MG63 (cell line): ENCODE data around the gene ODF2. TPM values are rescaled to one million over a fixed set of nuclear protein-coding genes. Genes with fewer than 3 reads are reported as not detected.
"Not testable (repeated sequence)": the region's sequence is repeated elsewhere in the genome, so short reads cannot be mapped to it uniquely, and the experiment has no call there.

Experiments used
- DNase-seq: peaks from one replicate; pipeline ENCODE4 v3.0.0-alpha.2; 2020
- H3K27me3 ChIP-seq: fragments of 250-450 bp; sonication (Bioruptor Pico); 2 replicates; pipeline ENCODE4 v1.5.1; 2020; ENCODE audit warnings: mild to moderate bottlenecking, moderate library complexity
- H3K36me3 ChIP-seq: fragments of 250-450 bp; sonication (Bioruptor Pico); 2 replicates; pipeline ENCODE4 v1.5.1; 2020; ENCODE audit warnings: mild to moderate bottlenecking, moderate library complexity
- H3K4me3 ChIP-seq: fragments of 250-450 bp; sonication (Bioruptor Pico); 2 replicates; pipeline ENCODE4 v1.5.1; 2020; ENCODE audit warnings: mild to moderate bottlenecking, moderate library complexity
- H3K9me3 ChIP-seq: fragments of 250-450 bp; sonication (Bioruptor Pico); 2 replicates; pipeline ENCODE4 v1.5.1; 2020; ENCODE audit warnings: mild to moderate bottlenecking, moderate library complexity
- total RNA-seq: library from RNA; depleted of rRNA; stranded (reverse); fragments of >200 nt; shearing (Covaris generic); gene quantifications from 2 replicates; pipeline ENCODE4 v1.2.3, GENCODE V29; 2014; ENCODE audit warnings: low replicate concordance; rRNA removed

The ODF2 gene
- total RNA-seq = 28.3 and 46.9 TPM in 2 replicates

DNA sequence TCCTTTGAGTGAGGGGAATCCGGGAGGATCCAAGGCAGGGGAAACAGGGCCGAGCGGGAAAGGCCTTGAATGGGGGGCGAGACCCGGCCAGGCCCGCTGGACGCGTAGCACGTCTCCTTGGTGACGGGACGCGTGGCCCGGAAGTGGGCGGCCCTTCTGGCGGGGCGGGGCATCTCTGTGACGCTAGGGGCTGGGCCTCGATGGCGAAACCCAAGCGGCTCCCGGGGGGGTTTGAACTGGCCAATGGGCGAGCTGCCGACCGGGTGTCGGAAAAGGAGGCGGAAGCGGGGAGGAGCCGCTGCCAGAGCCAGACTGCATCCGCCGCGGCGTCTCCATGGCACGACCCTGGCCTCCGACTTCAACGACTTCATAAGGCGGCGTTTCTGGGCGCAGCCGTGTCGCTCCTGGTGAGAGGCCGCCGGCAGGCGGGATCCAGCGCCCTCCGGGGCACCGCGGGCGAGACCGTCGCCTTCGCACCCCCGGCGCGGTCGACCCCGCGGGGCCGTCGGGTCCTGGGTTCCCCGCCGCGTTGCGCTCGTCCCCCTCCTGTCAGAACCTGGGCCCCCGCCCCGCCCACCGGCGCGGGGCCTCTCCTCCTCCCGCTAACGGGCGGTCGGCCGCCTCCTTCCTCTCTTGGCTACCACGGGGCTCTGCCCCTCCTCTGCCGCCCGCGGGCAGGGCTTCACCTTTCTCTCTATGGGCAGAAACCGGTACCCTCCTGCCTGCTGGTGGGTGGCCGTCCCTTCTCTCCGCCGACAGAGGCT, at the start of gene ODF2:
TSS of gene ODF2 (plus strand) at position 158 of the 764 bp plus-strand sequence. CDS start at position 244, 86 bp downstream.
- H3K27me3 ChIP-seq = no peaks in the 10 kb centered on the region
- peaks cover 5% of the 10 kb centered on the region for H3K36me3 ChIP-seq
- H3K4me3 ChIP-seq = peak within 1 kb of the TSS; percentile 78
- DNase-seq = peak; percentile 97
- no peaks in the 10 kb centered on the region for H3K9me3 ChIP-seq

DNA sequence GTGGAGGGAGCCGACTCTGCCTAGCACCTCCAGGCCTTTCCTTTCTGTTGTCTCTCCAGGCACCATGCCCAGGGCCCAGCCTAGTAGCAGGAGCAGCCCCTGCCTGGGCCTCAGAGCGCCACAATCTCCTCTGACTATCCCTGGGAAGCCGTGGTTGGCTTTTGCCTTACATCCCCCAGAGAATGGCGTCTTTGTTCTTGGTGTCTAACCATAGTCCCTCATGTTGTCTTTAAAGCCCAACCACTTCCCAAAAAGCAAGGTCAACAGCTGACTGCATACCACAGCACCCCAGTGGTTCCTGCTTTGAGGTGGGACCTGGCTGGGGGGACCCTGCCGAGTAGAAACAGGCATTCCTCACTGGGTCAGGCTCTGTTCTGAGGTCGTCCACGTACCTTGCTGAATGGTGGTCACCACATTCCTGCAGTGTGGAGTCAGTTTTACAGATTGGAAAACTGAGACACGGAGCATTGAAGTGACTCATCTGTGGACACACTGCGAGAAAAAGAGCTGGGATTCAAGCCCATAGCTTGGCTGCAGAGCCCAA, 48.9 kb upstream of the ODF2 start:
- no peaks in the 10 kb centered on the region for H3K9me3 ChIP-seq
- DNase-seq = no peak
- H3K4me3 ChIP-seq = no peak overlapping the region
- H3K36me3 ChIP-seq = no peaks in the 10 kb centered on the region
- no peaks in the 10 kb centered on the region for H3K27me3 ChIP-seq

DNA sequence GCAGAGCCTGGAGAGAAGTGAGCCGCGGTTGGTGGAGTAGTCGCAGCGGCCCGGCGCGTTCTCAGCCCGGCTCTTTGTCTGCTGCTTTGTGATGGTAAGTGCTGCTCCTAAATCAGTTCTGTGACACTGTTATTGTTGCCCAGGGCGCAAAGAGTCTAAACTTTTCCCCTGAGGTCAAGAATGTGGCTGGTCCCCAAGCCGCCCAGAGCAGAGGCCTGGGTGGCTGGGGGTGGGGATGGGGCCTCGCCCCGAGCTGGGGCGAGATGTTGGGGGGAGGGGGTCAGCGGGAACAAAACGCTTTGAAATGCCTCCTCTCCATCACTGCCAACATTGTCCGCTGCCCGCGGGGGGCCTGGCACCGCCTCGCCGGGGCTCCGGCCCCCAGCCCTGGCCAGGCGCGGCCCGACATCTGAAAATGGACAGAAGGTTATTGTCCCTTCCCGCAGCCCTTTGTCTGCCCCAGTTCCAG, 46.8 kb upstream of the ODF2 start:
- Histone ChIP-seq H3K36me3 (no peaks in the 10 kb centered on the region), H3K27me3 (no peaks in the 10 kb centered on the region), H3K9me3 (no peaks in the 10 kb centered on the region), H3K4me3 (no peak overlapping the region)
- DNase-seq = no peak

DNA sequence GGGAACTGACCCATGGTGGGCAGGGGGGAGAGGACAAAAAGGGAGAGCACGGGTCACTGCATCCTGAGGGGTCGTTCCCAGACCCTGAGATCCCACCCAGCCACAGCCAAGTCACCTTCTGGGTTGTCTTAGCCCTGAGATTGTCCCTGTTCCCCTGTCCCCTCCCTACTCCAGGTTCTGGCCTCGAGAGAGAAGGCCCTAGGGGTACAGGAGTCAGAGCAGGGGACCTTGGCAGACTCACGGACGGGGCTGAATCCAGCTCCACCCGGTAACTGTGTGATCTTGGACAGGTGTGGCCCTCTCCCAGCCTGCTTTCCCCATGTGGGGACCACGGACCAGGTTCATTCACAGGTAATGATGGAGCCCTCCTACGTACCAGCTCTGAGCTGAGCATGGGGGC, 46.4 kb upstream of the ODF2 start:
- H3K27me3 ChIP-seq = no peaks in the 10 kb centered on the region
- H3K36me3 ChIP-seq = no peaks in the 10 kb centered on the region
- DNase-seq = no peak
- no peak overlapping the region for H3K4me3 ChIP-seq
- H3K9me3 ChIP-seq = no peaks in the 10 kb centered on the region

DNA sequence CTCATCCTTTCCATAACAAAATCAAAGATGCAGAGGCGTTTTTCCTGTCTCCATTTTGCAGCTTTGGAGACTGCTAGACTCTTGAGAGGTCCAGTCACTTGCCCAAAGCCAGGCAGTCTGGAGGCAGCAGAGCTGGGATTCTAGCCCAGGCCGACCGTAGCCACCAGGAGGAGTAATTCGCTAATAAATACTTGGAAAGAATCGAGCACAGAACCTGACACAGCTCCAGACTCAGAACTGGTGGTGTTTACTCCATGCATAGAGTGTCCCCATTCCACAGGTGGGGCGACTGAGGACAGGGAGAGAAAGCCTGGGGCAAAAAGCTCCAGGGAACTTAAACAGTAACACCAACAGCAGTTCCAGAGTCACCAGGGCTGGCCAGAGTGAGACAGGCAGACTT, 45.8 kb upstream of the ODF2 start:
- peak; percentile 28 for DNase-seq
- Histone ChIP-seq H3K9me3 (no peaks in the 10 kb centered on the region), H3K27me3 (no peaks in the 10 kb centered on the region), H3K36me3 (no peaks in the 10 kb centered on the region), H3K4me3 (no peak overlapping the region)

DNA sequence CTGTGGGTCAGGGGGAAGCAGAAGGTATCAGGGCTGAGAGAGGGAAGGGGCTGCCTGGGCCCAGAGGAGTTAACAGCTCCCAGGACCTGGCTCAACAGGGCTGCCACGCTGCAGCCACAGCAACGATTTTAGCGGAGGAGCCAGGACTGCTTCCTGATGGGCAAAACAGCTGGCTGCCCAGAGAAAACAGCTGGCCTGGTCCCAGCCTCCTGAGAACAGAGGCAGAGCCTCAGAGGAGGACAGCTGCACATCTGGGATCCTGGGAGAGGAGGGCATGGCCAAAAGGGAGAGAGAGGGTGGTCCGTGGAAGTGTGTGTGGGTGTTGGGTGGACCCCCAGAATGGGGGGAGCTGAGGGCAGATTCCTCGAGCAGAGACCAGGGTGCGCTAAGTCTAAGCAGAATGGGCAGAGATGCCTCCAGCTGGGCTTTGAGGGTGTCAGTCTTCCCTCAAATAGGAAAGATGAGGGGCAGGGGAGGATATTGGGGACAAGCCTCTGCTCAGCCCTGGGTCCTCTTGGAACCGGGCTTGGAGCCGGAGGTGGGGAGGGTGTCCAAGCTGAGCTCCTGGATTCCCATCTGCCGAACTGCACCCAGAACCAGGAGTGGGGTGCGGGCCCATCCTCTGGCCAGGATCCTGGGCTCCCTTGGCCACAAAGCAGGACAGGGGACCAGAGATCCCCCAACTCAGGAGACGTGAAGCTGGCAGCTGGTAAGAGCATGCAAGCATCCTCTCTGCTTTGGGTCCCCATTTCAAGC, 44.3 kb upstream of the ODF2 start:
- no peak overlapping the region for H3K4me3 ChIP-seq
- no peak for DNase-seq
- H3K9me3 ChIP-seq = no peaks in the 10 kb centered on the region
- H3K36me3 ChIP-seq = no peaks in the 10 kb centered on the region
- H3K27me3 ChIP-seq = no peaks in the 10 kb centered on the region

DNA sequence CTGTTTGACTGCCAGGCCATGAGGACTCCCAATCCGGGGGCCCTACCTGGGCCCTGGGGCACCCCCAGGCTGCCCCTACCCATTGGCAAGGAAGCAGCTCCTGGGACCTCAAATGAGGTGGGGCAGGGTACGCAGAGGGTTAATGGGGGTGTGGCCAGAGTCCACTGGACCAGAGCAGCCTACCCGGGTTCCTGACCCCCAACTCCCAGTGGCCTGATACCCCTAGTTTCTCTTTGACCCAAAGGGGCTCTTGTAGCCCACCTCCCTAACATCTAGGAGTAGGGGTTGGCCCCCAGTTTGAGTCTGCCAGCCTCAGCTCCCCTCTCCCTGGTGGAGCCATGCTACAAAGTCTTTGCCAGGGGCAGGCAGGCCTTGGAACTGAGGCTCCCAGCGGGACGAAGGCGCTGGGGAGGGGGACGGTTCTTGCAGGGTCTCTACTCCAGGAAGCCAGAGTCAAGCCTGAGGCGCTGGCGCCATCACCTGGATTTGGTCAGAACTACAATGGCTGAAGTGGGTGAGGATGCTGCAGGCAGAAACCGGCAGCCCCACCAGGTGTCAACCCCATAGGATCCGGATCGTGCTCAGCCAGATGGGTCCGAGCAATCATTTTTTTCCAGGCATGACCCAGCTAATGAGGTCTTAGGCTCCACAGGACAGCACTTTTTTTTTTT, 43.6 kb upstream of the ODF2 start:
- no peak overlapping the region for H3K4me3 ChIP-seq
- DNase-seq = peak; percentile 22
- H3K36me3 ChIP-seq = no peaks in the 10 kb centered on the region
- no peaks in the 10 kb centered on the region for H3K9me3 ChIP-seq
- no peaks in the 10 kb centered on the region for H3K27me3 ChIP-seq

DNA sequence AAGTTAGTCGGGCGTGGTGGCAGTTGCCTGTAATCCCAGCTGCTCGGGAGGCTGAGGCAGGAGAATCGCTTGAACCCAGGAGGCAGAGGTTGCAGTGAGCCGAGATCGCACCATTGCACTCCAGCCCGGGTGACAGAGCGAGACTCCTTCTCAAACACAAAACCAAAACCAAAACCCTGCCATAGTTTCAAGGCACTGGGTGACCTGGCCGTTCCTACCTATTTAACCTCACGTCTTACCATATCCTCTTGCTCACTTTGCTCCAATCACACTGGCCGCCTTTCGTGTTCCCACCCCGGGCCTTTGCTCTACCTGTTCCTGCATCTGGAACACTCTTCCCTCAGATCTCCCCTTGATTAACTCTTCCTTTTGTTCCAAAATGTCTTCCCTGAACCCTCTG, 42.1 kb upstream of the ODF2 start:
- H3K27me3 ChIP-seq, H3K4me3 ChIP-seq, DNase-seq, H3K36me3 ChIP-seq, H3K9me3 ChIP-seq: not testable (repeated sequence)

DNA sequence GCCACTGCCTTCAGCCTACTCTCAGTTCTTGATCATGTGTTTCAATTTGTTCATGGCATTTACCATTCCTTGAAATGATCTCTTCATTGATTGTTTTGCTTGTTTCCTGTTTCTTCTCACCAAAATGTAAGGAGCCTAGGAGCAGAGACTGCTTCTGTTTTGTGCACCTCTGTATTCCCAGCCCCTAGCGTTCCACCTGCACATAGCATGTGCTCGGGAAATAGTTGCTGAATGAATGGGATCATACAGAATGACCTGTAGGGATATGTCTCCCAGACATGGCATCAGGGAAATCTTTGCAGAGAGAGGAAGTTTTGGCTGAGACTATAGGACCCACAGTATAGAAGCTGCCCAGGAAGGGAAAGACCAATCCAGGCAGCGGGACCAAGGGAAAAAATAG, 41.3 kb upstream of the ODF2 start:
- DNase-seq = no peak
- H3K27me3 ChIP-seq = no peaks in the 10 kb centered on the region
- H3K36me3 ChIP-seq = no peaks in the 10 kb centered on the region
- H3K4me3 ChIP-seq = no peak overlapping the region
- no peaks in the 10 kb centered on the region for H3K9me3 ChIP-seq

DNA sequence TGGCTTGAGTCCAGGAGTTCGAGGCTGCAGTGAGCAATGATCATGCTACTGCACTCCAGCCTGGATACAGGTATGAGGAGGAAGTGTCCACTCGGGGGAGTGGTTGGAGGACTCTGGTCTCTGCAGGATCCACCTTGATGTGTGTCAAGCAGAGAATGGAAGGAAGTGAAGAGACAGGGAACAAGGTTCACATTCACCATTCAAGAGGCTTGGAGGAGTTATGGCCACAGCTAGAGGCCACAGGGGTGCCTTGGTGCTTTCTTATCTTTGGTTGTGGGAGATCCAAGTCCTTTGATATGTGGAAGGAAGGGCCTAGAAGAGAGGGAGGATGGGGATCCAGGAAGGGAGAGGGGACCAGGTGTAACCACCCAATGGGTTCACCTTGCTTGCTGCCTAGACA, 40.5 kb upstream of the ODF2 start:
- Histone ChIP-seq H3K4me3 (no peak overlapping the region), H3K9me3 (no peaks in the 10 kb centered on the region), H3K36me3 (no peaks in the 10 kb centered on the region), H3K27me3 (no peaks in the 10 kb centered on the region)
- DNase-seq = no peak

DNA sequence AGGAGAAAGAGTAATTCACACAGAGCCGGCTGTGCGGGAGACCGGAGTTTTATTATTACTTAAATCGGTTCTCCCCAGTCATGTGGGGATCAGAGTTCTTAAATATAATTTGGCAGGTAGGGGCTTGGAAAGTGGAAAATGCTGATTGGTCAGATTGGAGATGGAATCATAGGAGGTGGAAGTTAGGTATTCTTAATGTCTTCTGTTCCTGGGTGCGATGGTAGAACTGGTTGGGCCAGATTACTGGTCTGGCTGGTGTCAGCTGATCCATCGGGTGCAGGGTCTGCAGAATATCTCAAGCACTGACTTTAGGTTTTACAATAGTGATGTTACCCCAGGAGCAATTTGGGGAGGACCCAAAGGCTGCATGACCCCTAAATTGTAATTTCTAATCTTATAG, 39.8 kb upstream of the ODF2 start:
- DNase-seq = no peak
- no peaks in the 10 kb centered on the region for H3K27me3 ChIP-seq
- no peak overlapping the region for H3K4me3 ChIP-seq
- H3K9me3 ChIP-seq = no peaks in the 10 kb centered on the region
- H3K36me3 ChIP-seq = no peaks in the 10 kb centered on the region

DNA sequence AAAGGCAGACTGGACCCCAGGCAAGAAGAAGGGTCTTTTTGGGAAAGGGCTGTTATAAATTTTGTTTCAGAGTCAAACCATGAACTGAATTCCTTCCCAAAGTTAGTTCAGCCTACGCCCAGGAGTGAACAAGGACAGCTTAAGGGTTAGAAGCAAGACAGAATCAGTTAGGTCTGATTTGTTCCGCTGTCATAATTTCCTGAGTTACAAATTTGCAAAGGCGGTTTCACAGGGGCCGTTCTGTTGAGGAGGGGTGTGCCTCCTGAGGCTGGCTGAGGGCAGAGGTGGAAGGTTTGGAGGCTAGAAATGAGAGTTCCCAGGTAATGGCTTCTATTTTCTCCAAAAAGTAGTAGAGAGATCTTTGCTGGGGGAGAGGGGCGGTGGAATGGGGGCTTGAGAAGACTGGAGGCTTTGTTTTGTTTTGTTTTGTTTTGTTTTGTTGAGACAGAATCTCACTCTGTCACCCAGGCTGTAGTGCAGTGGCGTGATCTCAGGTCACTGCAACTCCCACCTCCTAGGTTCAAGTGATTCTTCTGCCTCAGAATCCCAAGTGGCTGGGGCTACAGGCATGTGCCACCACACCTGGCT, 39.3 kb upstream of the ODF2 start:
- Histone ChIP-seq H3K4me3 (no peak overlapping the region), H3K27me3 (no peaks in the 10 kb centered on the region), H3K9me3 (no peaks in the 10 kb centered on the region), H3K36me3 (no peaks in the 10 kb centered on the region)
- DNase-seq = no peak

DNA sequence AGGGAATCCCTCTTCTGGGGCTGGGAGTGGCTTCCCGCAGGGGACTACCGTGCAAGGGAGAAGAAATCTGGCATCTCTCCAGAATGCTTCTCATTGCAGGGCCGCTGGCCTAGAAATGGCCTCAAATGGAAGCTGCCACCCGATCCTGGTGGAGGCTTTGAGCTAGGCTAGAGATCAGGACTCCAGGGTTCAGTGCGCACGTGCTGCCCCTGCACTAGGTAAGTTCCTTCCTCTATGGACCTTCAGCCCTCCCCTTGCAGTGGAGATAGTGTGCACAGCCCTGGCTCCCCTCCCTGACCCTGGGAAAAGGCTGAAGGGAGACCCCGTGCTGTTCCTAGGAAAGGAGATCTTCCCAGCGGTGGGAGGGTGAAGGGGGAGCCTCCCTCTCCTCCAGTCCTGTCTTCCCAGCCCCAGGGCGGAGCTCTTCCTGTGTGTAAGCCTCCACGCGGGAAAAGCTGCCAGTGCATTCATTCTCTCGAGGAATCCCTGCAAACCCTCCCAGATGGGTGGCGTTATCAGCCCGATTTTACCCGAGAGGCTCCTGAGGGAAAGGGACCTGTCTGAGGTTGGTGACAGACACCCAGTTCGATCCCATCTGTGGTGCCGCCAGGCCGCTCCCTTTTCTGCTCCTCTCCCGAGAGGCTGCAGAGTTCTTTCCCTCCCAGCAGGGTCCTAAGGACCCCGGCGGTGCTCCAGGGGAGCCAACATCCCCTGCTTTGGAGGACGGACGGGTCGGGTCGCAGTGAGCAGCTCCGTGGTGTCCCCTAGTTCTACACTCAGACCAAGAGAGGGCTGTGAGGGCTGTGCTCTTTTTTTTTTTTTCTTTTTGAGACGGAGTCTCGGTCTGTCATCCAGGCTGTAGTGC, 36.5 kb upstream of the ODF2 start:
- Histone ChIP-seq H3K36me3 (no peaks in the 10 kb centered on the region), H3K4me3 (no peak overlapping the region; the same call in 1 of the 2 replicates), H3K9me3 (no peaks in the 10 kb centered on the region), H3K27me3 (no peaks in the 10 kb centered on the region)
- no peak for DNase-seq

DNA sequence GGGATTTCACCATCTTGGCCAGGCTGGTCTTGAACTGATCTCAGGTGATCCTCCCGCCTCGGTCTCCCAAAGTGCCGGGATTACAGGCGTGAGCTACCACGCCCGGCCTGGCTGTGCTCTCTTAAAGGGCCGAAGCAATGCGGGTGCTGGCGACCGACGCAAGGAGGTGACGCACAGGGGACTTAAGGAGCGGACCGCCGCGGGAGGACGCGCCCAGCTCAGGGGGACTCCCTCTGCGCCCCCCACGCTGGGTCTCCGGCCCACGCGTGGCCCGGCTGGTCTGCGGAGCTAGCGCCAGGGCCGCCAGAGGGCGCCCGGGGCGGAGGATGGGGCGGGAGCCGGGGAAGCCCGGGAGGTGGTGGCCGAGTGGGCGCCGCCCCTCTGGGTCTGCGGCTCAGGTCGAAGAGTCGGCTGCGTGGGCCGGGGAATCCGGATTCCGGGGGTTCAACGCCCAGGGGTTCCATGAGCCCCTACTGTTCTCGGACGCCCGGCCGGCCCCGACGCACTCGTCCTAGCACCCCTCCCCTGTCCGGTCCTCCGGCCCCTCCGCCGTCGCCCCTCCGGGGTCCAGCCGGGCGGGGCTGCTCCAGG, 35.7 kb upstream of the ODF2 start:
- peak; percentile 73 for DNase-seq
- H3K9me3 ChIP-seq = no peaks in the 10 kb centered on the region
- H3K36me3 ChIP-seq = no peaks in the 10 kb centered on the region
- no peaks in the 10 kb centered on the region for H3K27me3 ChIP-seq
- H3K4me3 ChIP-seq = peak overlapping the region; percentile 59

DNA sequence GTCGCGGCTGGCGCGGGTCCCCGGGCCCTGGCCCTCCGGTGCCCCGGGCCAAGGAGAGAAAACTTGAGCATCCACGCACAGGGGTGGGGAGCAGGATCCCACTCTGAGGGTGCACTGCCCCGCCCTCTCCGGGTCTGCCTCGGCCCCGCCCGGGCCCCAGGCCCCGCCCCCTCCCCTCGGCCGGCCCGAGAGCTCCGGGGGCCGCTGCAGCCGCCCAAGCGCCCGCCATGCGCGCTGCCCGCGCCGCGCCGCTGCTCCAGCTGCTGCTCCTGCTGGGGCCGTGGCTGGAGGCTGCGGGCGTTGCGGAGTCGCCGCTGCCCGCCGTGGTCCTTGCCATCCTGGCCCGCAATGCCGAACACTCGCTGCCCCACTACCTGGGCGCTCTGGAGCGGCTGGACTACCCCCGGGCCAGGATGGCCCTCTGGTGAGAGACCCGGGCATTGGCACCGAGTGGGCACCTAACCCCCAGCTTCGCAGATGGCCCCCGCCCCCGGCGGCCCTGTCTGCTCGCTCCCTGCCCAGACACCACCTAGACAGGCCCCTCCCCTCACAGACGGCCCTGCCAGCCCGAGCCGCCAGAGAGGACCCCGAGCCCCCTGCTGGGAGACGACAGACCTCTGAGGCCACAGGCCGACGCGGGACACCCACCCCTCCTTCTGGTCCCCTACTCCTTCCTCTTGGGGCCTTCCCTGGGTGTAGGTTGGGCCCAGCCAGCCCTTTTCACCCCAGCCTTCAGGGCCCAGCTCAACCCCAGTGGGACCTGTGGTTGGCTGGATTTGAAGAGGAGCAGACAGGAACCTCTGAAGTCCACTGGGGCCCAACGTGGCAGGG, 34.9 kb upstream of the ODF2 start, which contains the start of gene CERCAM:
TSS of gene CERCAM (plus strand) at position 207 of the 831 bp plus-strand sequence. CDS start at position 228, 21 bp downstream.
- Histone ChIP-seq H3K4me3 (peak within 1 kb of the TSS; percentile 59), H3K9me3 (no peaks in the 10 kb centered on the region), H3K36me3 (no peaks in the 10 kb centered on the region), H3K27me3 (no peaks in the 10 kb centered on the region)
- peak; percentile 65 for DNase-seq
